Adrenal gland (tissue), 5 donors: Measurements from ENCODE around the gene VPS25.

Source experiments
- POLR2A ChIP-seq, 2 donors: fragments of 450-650 bp; IDR thresholded peaks; one replicate each; pipeline ENCODE4 v1.6.1; 2017; ENCODE audit warnings: antibody characterized with exemption in 2 of 2, mild to moderate bottlenecking in 2 of 2, moderate library complexity in 1 of 2
- TF ChIP-seq, protein P1 (sequence below), 6 experiments: fragments of 450-650 bp in 4 of 6; fragments of 200-600 bp in 2 of 6; sonication (generic) in 1 of 6; IDR thresholded peaks; 1 replicate in 5 of 6; 2 replicates in 1 of 6; pipeline versions ENCODE4 v1.5.1 to v1.8.0; 2016 to 2021; ENCODE audit warnings: antibody characterized with exemption in 6 of 6, mild to moderate bottlenecking in 2 of 6, moderate library complexity in 1 of 6
- donor health status: DM: no; HTN: no; CAD: no.

DNA sequence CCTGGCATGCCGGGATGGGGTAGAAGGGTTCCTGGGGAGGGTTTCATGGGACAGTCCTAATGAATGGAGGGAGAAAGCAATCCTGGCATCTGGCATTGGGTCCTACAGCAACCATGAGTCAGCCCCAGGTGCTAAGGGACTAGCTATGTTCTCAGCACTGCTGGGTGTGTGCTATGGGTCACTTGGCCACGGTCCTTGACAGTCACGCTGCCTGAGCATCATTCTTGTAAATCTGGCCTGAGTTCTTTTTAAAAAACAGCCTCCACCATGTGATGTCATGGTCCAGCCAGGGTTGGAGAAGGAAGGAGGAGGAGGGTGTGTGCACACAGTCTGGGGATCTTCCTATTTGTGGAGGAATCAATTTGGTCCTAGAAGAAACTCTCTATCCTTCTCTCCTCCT lies 18.5 kb upstream of the VPS25 start:
- TF ChIP-seq, protein P1, sequence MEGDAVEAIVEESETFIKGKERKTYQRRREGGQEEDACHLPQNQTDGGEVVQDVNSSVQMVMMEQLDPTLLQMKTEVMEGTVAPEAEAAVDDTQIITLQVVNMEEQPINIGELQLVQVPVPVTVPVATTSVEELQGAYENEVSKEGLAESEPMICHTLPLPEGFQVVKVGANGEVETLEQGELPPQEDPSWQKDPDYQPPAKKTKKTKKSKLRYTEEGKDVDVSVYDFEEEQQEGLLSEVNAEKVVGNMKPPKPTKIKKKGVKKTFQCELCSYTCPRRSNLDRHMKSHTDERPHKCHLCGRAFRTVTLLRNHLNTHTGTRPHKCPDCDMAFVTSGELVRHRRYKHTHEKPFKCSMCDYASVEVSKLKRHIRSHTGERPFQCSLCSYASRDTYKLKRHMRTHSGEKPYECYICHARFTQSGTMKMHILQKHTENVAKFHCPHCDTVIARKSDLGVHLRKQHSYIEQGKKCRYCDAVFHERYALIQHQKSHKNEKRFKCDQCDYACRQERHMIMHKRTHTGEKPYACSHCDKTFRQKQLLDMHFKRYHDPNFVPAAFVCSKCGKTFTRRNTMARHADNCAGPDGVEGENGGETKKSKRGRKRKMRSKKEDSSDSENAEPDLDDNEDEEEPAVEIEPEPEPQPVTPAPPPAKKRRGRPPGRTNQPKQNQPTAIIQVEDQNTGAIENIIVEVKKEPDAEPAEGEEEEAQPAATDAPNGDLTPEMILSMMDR (IDR thresholded peaks at IDR 0.05): no peak
- TF ChIP-seq POLR2A (IDR thresholded peaks at IDR 0.05): no peak
